PC-3 (cell line): ENCODE data around the gene PNN. TPM values are rescaled to one million over a fixed set of nuclear protein-coding genes. Genes with fewer than 3 reads are reported as not detected.

Experiments used
- ATAC-seq: fragments of 200-7000 bp; cut with Tn5 transposase; 2 replicates; pipeline ENCODE4 v1.9.1; 2020; ENCODE audit warnings: mild to moderate bottlenecking, moderate library complexity
- BruUV-seq: library from RNA; stranded (reverse); fragments of 400-500 nt; replicated peaks from 2 replicates; lab custom pipeline; 2021; lab: Mats Ljungman, UMichigan
- CTCF ChIA-PET: fragments of 300-600 bp; sonication (Branson Sonifier 250); formaldehyde crosslinking; loops from one replicate; lab custom pipeline; 2022; ENCODE audit warnings: antibody characterized with exemption; lab: Charles Lee
- POLR2A ChIA-PET: fragments of 300-600 bp; sonication (Branson Sonifier 250); formaldehyde crosslinking; loops from one replicate; lab custom pipeline; 2022; ENCODE audit warnings: antibody characterized with exemption; ENCODE audit not compliant: unreplicated experiment; lab: Charles Lee
- DNase-seq: peaks from one replicate; pipeline ENCODE4 v3.0.0-alpha.2; 2015
- H2AFZ ChIP-seq: fragments of 300-600 bp; sonication (generic); 2 replicates; pipeline ENCODE4 v1.6.0; 2016; ENCODE audit warnings: antibody characterized with exemption, low read length
- H3F3A ChIP-seq: fragments of 300-600 bp; sonication (generic); one replicate; pipeline ENCODE4 v1.6.0; 2017; ENCODE audit warnings: antibody characterized with exemption, low read length, control low read depth, mild to moderate bottlenecking; ENCODE audit not compliant: unreplicated experiment
- H3K27ac ChIP-seq: fragments of 300-600 bp; sonication (generic); 2 replicates; pipeline ENCODE4 v1.5.1; 2016; ENCODE audit warnings: mild to moderate bottlenecking, low read length
- H3K27me3 ChIP-seq: fragments of 300-600 bp; sonication (generic); 2 replicates; pipeline ENCODE4 v1.6.1; 2016; ENCODE audit warnings: low read length, mixed read lengths
- H3K36me3 ChIP-seq: fragments of 300-600 bp; sonication (generic); 2 replicates; pipeline ENCODE4 v1.6.1; 2016; ENCODE audit warnings: low read depth, mixed run types, low read length, mixed read lengths
- H3K4me1 ChIP-seq: fragments of 300-600 bp; sonication (generic); 2 replicates; pipeline ENCODE4 v1.5.1; 2016; ENCODE audit warnings: low read length; ENCODE audit not compliant: insufficient read depth
- H3K4me2 ChIP-seq: fragments of 300-600 bp; sonication (generic); 2 replicates; pipeline ENCODE4 v1.6.0; 2016; ENCODE audit warnings: low read length
- H3K4me3 ChIP-seq: fragments of 300-600 bp; sonication (generic); 2 replicates; pipeline ENCODE4 v1.5.1; 2016; ENCODE audit warnings: mild to moderate bottlenecking, low read length, mixed read lengths
- H3K79me2 ChIP-seq: fragments of 300-600 bp; sonication (generic); 2 replicates; pipeline ENCODE4 v1.6.1; 2017; ENCODE audit warnings: low read length, mixed read lengths
- H3K9ac ChIP-seq: fragments of 300-600 bp; sonication (generic); 2 replicates; pipeline ENCODE4 v1.6.0; 2016; ENCODE audit warnings: mild to moderate bottlenecking, low read length
- H3K9me2 ChIP-seq: fragments of 300-600 bp; sonication (generic); replicated peaks from 2 replicates; pipeline ENCODE4 v1.6.1; 2016; ENCODE audit warnings: mixed run types, low read length, mixed read lengths
- H3K9me3 ChIP-seq: fragments of 300-600 bp; sonication (generic); 2 replicates; pipeline ENCODE4 v1.6.1; 2016; ENCODE audit warnings: low read length, mixed read lengths
- H4K20me1 ChIP-seq: fragments of 300-600 bp; sonication (generic); 2 replicates; pipeline ENCODE4 v1.6.1; 2016; ENCODE audit warnings: low read length, mixed read lengths
- EZH2 ChIP-seq: fragments of 300-600 bp; sonication (generic); IDR thresholded peaks from one replicate; pipeline ENCODE4 v1.6.1; 2017; ENCODE audit warnings: antibody characterized with exemption, mild to moderate bottlenecking, low read length; ENCODE audit not compliant: unreplicated experiment
- EZH2phosphoT487 ChIP-seq: fragments of 300-600 bp; sonication (generic); IDR thresholded peaks from 2 replicates; pipeline ENCODE4 v1.6.1; 2018; ENCODE audit warnings: mild to moderate bottlenecking, antibody characterized with exemption, low read length, borderline replicate concordance
- intact Hi-C: fragments of 100-400 bp; cut with micrococcal nuclease; formaldehyde crosslinking; loops from 2 replicates; pipeline ENCODE4 v1.9.0; 2023
- total RNA-seq: library from RNA; depleted of rRNA; stranded (reverse); fragments of >200 nt; gene quantifications from 2 replicates; pipeline ENCODE4 v1.2.3, GENCODE V29; 2014
- TF ChIP-seq, protein P1 (sequence below): fragments of 300-600 bp; sonication (generic); conservative IDR thresholded peaks from 2 replicates; pipeline ENCODE4 v1.5.1; 2017; ENCODE audit warnings: antibody characterized with exemption, low read depth, mild to moderate bottlenecking, low read length

Gene PNN
- total RNA-seq, 1 experiment from 2014 or later, result 36.7 TPM

DNA sequence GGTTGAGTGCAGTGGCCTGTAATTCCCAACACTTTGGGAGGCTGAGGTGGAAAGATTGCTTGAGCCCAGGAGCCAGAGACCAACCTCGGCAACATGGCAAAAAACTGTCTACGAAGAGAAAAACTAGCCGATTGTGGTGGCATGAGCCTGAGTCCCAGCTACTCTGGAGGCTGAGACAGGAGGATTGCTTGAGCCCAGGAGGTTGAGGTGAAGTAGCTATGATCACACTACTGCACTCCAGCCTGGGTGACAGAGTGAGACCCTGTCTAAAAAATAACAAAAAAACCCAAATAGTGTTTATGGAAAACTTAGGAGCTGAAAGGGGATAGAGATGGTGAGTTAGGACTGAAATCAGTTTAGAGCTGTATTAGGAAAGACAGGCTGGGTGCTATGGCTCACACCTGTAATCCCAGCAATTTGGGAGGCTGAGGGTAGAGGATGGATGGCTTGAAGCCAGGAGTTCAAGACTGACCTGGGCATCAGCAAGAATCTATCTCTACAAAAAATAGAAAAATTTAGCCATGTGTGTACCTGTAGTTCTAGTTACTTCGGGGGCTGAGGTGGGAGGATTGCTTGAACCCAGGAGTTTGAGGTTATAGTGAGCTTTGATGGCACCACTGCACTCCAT, 9.7 kb downstream of the PNN start:
- TF ChIP-seq EZH2phosphoT487 (no peak), EZH2 (no peak)
- TF ChIP-seq, protein P1, sequence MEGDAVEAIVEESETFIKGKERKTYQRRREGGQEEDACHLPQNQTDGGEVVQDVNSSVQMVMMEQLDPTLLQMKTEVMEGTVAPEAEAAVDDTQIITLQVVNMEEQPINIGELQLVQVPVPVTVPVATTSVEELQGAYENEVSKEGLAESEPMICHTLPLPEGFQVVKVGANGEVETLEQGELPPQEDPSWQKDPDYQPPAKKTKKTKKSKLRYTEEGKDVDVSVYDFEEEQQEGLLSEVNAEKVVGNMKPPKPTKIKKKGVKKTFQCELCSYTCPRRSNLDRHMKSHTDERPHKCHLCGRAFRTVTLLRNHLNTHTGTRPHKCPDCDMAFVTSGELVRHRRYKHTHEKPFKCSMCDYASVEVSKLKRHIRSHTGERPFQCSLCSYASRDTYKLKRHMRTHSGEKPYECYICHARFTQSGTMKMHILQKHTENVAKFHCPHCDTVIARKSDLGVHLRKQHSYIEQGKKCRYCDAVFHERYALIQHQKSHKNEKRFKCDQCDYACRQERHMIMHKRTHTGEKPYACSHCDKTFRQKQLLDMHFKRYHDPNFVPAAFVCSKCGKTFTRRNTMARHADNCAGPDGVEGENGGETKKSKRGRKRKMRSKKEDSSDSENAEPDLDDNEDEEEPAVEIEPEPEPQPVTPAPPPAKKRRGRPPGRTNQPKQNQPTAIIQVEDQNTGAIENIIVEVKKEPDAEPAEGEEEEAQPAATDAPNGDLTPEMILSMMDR, result no peak
- peaks cover 19% of the 10 kb centered on the region for H3K79me2 ChIP-seq
- no peaks in the 10 kb centered on the region for H3K9me3 ChIP-seq
- H4K20me1 ChIP-seq, result peaks cover 21% of the 10 kb centered on the region; the same call in 1 of the 2 replicates
- intact Hi-C loops, result no loop called here
- H3K4me3 ChIP-seq, result no peak overlapping the region
- peaks cover 42% of the 10 kb centered on the region for H3K36me3 ChIP-seq
- no peak overlapping the region for H3K4me2 ChIP-seq
- H3K27me3 ChIP-seq, result no peaks in the 10 kb centered on the region
- H3K27ac ChIP-seq, result no peak overlapping the region
- no peaks in the 10 kb centered on the region for H3K9me2 ChIP-seq
- peaks cover 38% of the 10 kb centered on the region for H3F3A ChIP-seq
- ChIA-PET CTCF (no interaction called here), POLR2A (no interaction called here)
- H3K9ac ChIP-seq, result no peak overlapping the region
- ATAC-seq (no peak), DNase-seq (no peak)
- BruUV-seq, result no TSS peak
- no peak overlapping the region for H2AFZ ChIP-seq
- H3K4me1 ChIP-seq, result peaks cover 12% of the 10 kb centered on the region

DNA sequence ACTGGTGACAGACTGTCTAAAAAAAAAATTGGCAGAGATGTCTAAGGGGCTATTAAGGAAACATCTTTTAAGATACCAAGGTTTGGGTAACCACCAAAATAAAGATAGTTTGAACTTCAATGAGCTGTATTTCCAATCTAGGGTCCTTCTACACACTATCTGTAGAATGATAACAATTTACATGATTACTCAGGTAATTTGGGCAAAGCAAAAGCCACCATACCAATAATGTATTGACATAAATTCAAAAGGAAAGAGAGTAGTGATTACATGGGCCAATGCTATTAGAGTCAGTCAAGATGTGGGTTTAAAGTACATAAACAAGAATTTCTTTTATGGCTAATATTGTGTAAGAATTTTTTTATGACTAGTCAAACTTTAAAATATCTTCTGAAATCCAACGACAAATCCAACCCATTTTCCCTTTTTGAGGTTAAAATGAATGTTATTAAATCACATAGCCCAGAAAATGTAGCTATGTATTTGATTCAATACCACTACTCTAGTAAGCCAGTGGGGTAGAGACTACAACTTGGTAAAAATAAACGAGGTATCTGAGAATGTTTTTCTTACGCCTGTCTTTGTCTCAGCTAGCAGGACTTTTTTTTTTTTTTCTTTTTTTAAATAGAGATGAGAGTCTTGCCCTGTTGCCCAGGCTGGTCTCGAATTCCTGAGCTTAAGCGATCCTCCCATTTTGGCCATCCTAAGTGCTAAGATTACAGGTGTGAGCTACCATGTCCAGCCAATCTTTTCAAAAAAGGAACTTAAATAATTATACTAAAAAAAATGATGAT, 10.4 kb downstream of the PNN start:
- intact Hi-C loops, result no loop called here
- no peak overlapping the region for H2AFZ ChIP-seq
- DNase-seq, result no peak
- no peaks in the 10 kb centered on the region for H3K9me2 ChIP-seq
- H4K20me1 ChIP-seq, result peaks cover 18% of the 10 kb centered on the region; the same call in 1 of the 2 replicates
- ATAC-seq, result no peak
- no TSS peak for BruUV-seq
- CTCF ChIA-PET, result no interaction called here
- TF ChIP-seq, protein P1, result no peak
- no peak for TF ChIP-seq EZH2phosphoT487
- no peak for TF ChIP-seq EZH2
- H3F3A ChIP-seq, result peaks cover 35% of the 10 kb centered on the region
- peaks cover 35% of the 10 kb centered on the region for H3K36me3 ChIP-seq
- H3K4me1 ChIP-seq, result peaks cover 12% of the 10 kb centered on the region
- POLR2A ChIA-PET, result interaction anchor here (0.5 kb wide), 1 partner anchor 95 kb away, joined by 3 read pairs; no protein-coding TSS in a partner anchor
- no peak overlapping the region for H3K4me3 ChIP-seq
- no peak overlapping the region for H3K27ac ChIP-seq
- H3K79me2 ChIP-seq, result peaks cover 12% of the 10 kb centered on the region
- H3K9ac ChIP-seq, result no peak overlapping the region
- H3K4me2 ChIP-seq, result no peak overlapping the region
- H3K27me3 ChIP-seq, result no peaks in the 10 kb centered on the region
- H3K9me3 ChIP-seq, result no peaks in the 10 kb centered on the region
